SK-N-SH treated with all-trans-retinoic acid at 6 μM for 48 hours (cell line): Measurements from ENCODE around the gene EVC.

Experiments
- ATAC-seq: fragments of 200-7000 bp; cut with Tn5 transposase; 3 replicates; pipeline ENCODE4 v1.9.1; 2020; ENCODE audit warnings: mild to moderate bottlenecking, moderate library complexity
- ARNTL ChIP-seq: fragments of 450-650 bp; formaldehyde crosslinking; IDR thresholded peaks from 2 replicates; pipeline ENCODE4 v1.5.0; 2020; ENCODE audit warnings: low read depth, mild to moderate bottlenecking, moderate library complexity, borderline replicate concordance
- BACH2 ChIP-seq: fragments of 250-450 bp; sonication (Bioruptor Pico); IDR thresholded peaks from 2 replicates; pipeline ENCODE4 v1.9.0; 2021; ENCODE audit warnings: mild to moderate bottlenecking, borderline replicate concordance
- CSDC2 ChIP-seq: fragments of 250-450 bp; sonication (Bioruptor Pico); IDR thresholded peaks from 2 replicates; pipeline ENCODE4 v1.5.0; 2020; ENCODE audit warnings: mild to moderate bottlenecking, moderate library complexity
- ESRRG ChIP-seq: fragments of 250-450 bp; sonication (Bioruptor Pico); IDR thresholded peaks from 2 replicates; pipeline ENCODE4 v1.6.1; 2021; ENCODE audit warnings: mild to moderate bottlenecking
- GLIS3 ChIP-seq: fragments of 250-450 bp; sonication (Bioruptor Pico); IDR thresholded peaks from 2 replicates; pipeline ENCODE4 v1.5.0; 2020; ENCODE audit warnings: mild to moderate bottlenecking, moderate library complexity
- ISL1 ChIP-seq: fragments of 250-450 bp; sonication (Bioruptor Pico); IDR thresholded peaks from 2 replicates; pipeline ENCODE4 v2.1.2; 2022; ENCODE audit warnings: mild to moderate bottlenecking, moderate library complexity
- OSR1 ChIP-seq: fragments of 250-450 bp; sonication (Bioruptor Pico); IDR thresholded peaks from 2 replicates; pipeline ENCODE4 v1.8.0; 2022; ENCODE audit warnings: moderate library complexity, mild to moderate bottlenecking, inconsistent platforms
- PPARA ChIP-seq: fragments of 250-450 bp; sonication (Bioruptor Pico); IDR thresholded peaks from 2 replicates; pipeline ENCODE4 v1.5.0; 2020; ENCODE audit warnings: mild to moderate bottlenecking, borderline replicate concordance
- RARB ChIP-seq: fragments of 250-450 bp; sonication (Bioruptor Pico); IDR thresholded peaks from 2 replicates; pipeline ENCODE4 v1.8.0; 2021; ENCODE audit warnings: mild to moderate bottlenecking, moderate library complexity
- SNAI2 ChIP-seq: fragments of 250-450 bp; sonication (Bioruptor Pico); IDR thresholded peaks from 2 replicates; pipeline ENCODE4 v1.5.0; 2020; ENCODE audit warnings: mild to moderate bottlenecking, moderate library complexity
- TCF4 ChIP-seq: fragments of 250-450 bp; sonication (Bioruptor Pico); IDR thresholded peaks from 2 replicates; pipeline ENCODE4 v1.8.0; 2021; ENCODE audit warnings: mild to moderate bottlenecking, moderate library complexity, borderline replicate concordance
- TOX ChIP-seq: fragments of 250-450 bp; sonication (Bioruptor Pico); IDR thresholded peaks from 2 replicates; pipeline ENCODE4 v1.8.0; 2021; ENCODE audit warnings: mild to moderate bottlenecking, moderate library complexity, borderline replicate concordance
- ZC3H10 ChIP-seq: fragments of 250-450 bp; sonication (Bioruptor Pico); IDR thresholded peaks from 2 replicates; pipeline ENCODE4 v1.5.1; 2021; ENCODE audit warnings: mild to moderate bottlenecking, moderate library complexity
- ZFP30 ChIP-seq: fragments of 450-650 bp; formaldehyde crosslinking; IDR thresholded peaks from 2 replicates; pipeline ENCODE4 v1.5.0; 2022; ENCODE audit warnings: mild to moderate bottlenecking, moderate library complexity
- ZNF70 ChIP-seq: fragments of 450-650 bp; formaldehyde crosslinking; IDR thresholded peaks from 2 replicates; pipeline ENCODE4 v1.5.0; 2020; ENCODE audit warnings: mild to moderate bottlenecking, moderate library complexity
- ZNF8 ChIP-seq: fragments of 450-650 bp; formaldehyde crosslinking; IDR thresholded peaks from 2 replicates; pipeline ENCODE4 v1.5.0; 2020; ENCODE audit warnings: mild to moderate bottlenecking, moderate library complexity
- TF ChIP-seq, protein P1 (sequence below): fragments of 250-450 bp; sonication (Bioruptor Pico); IDR thresholded peaks from 2 replicates; pipeline ENCODE4 v1.8.0; 2021; ENCODE audit warnings: low read depth, mild to moderate bottlenecking, moderate library complexity, borderline replicate concordance
- TF ChIP-seq, protein P2 (sequence below): fragments of 250-450 bp; sonication (Bioruptor Pico); IDR thresholded peaks from 2 replicates; pipeline ENCODE4 v1.5.1; 2021; ENCODE audit warnings: mild to moderate bottlenecking, moderate library complexity

Gene EVC

DNA sequence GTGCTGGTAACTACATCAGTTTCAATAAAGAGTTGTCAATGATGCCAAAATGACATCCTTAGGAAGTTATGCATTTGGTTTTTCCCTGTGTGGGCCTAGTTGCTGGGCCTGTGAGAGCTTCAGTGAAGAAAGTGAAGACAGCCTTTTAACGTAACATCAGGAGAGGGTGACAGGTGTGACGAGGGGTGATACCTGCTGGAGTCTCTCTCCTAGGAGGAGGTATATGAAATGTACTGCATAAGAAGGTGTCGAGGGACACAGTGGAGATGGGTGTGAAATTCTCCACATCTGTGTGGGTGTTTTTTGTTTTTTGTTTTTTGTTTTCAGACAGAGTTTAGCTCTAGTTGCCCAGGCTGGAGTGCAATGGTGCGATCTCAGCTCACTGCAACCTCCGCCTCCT, 49.2 kb downstream of the EVC start (continued):
- TF ChIP-seq, protein P1, sequence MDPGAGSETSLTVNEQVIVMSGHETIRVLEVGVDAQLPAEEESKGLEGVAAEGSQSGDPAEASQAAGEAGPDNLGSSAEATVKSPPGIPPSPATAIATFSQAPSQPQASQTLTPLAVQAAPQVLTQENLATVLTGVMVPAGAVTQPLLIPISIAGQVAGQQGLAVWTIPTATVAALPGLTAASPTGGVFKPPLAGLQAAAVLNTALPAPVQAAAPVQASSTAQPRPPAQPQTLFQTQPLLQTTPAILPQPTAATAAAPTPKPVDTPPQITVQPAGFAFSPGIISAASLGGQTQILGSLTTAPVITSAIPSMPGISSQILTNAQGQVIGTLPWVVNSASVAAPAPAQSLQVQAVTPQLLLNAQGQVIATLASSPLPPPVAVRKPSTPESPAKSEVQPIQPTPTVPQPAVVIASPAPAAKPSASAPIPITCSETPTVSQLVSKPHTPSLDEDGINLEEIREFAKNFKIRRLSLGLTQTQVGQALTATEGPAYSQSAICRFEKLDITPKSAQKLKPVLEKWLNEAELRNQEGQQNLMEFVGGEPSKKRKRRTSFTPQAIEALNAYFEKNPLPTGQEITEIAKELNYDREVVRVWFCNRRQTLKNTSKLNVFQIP (CRISPR knock-in tag) = no peak
- TF ChIP-seq, protein P2, sequence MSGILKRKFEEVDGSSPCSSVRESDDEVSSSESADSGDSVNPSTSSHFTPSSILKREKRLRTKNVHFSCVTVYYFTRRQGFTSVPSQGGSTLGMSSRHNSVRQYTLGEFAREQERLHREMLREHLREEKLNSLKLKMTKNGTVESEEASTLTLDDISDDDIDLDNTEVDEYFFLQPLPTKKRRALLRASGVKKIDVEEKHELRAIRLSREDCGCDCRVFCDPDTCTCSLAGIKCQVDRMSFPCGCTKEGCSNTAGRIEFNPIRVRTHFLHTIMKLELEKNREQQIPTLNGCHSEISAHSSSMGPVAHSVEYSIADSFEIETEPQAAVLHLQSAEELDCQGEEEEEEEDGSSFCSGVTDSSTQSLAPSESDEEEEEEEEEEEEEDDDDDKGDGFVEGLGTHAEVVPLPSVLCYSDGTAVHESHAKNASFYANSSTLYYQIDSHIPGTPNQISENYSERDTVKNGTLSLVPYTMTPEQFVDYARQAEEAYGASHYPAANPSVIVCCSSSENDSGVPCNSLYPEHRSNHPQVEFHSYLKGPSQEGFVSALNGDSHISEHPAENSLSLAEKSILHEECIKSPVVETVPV (CRISPR knock-in tag) = no peak
- no peak for TF ChIP-seq TCF4 (CRISPR knock-in tag)
- TF ChIP-seq RARB (CRISPR knock-in tag) = no peak
- no peak for TF ChIP-seq ESRRG (CRISPR knock-in tag)
- no peak for TF ChIP-seq ISL1 (CRISPR knock-in tag)
- no peak for TF ChIP-seq ZFP30 (CRISPR knock-in tag)
- no peak for TF ChIP-seq BACH2 (CRISPR knock-in tag)
- no peak for TF ChIP-seq OSR1
- TF ChIP-seq ZNF8 (CRISPR knock-in tag) = no peak
- TF ChIP-seq ZC3H10 (CRISPR knock-in tag) = no peak
- TF ChIP-seq, all 23 proteins: peak for 0

DNA sequence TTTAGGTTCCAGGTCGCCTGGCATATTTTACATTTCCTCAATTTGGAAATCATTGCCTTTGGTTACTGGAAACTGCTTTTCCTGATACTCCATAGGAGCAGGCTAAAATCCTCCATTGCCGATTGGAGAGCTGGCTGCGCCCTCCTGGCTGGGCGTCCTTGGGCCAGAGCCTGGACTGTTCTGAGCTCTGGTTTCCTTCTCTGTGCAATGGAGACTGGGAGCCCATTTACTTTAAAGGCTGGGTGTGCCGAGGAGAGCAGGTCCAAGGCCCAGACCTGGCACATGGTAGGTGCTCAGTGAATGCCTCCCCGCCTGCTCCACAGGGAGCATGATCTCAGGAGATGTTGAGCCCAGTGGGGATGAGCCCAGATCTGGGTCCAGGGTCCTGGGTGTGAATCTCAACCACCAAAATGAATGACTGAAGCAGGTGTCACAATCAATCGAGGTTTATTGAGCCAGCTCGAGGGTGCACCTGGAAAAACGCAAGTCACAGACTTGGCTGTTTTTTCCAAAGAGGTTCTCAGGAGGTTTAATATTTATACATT, 50.0 kb downstream of the EVC start:
- no peak for ATAC-seq
- TF ChIP-seq TOX (CRISPR knock-in tag) (no peak), OSR1 (no peak), ISL1 (CRISPR knock-in tag) (no peak), ZNF70 (CRISPR knock-in tag) (no peak), CSDC2 (CRISPR knock-in tag) (no peak), ZFP30 (CRISPR knock-in tag) (no peak), TCF4 (CRISPR knock-in tag) (no peak), RARB (CRISPR knock-in tag) (no peak), BACH2 (CRISPR knock-in tag) (no peak), SNAI2 (CRISPR knock-in tag) (no peak), ZNF8 (CRISPR knock-in tag) (no peak), PPARA (no peak), GLIS3 (CRISPR knock-in tag) (no peak), ARNTL (no peak)
- TF ChIP-seq, protein P2 (CRISPR knock-in tag) = no peak
- TF ChIP-seq, protein P1 (CRISPR knock-in tag) = no peak

DNA sequence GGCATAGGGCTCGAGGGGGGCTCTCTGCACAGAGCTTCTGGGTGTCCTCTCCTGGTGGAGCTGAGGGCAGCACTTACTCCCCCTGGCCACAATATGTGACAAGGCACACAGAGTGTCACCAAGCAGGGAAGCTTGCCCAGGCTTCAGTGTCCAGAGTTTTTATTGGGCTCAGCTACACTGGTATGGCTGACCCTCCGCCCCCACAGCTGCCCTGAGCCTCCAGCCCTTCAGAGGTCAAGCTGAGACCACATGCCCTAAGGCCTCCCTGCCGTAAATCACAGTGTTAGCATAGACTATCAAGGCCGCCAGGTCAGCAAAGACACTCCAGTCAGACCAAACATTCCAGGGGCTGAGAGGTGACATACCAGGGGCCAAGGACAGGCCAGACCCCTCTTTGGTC, 59.0 kb downstream of the EVC start:
- TF ChIP-seq TCF4 (CRISPR knock-in tag) (no peak), ZC3H10 (CRISPR knock-in tag) (no peak), ZNF8 (CRISPR knock-in tag) (no peak), RARB (CRISPR knock-in tag) (no peak), PPARA (no peak), TOX (CRISPR knock-in tag) (no peak), GLIS3 (CRISPR knock-in tag) (no peak), ZFP30 (CRISPR knock-in tag) (no peak), ARNTL (no peak)
- TF ChIP-seq, protein P1 (CRISPR knock-in tag) = no peak
- TF ChIP-seq, all 23 proteins: peak for 0
- no peak for ATAC-seq
